ENCODE data around the gene XAF1.

XAF1 gene

GRCh38 chr17:6796017-6796886 is 40.4 kb downstream of the XAF1 start:
- Histone ChIP-seq H3K27me3 (ENCODE audit: insufficient read depth, low read depth) (no peaks in the 10 kb centered on the region), H3K27ac (no peak overlapping the region), H3K36me3 (ENCODE audit: insufficient read depth) (no peaks in the 10 kb centered on the region), H4K20me1 (ENCODE audit: insufficient read depth) (no peaks in the 10 kb centered on the region), H3K9ac (no peak overlapping the region), H3K4me2 (no peak overlapping the region), H3K4me1 (ENCODE audit: low read depth, poor library complexity, severe bottlenecking) (no peaks in the 10 kb centered on the region), H3K4me3 (IDR thresholded peaks at IDR 0.05; ENCODE audit: insufficient read depth, low read depth, low read length) (no peak overlapping the region), H2AFZ (ENCODE audit: low read depth) (no peak overlapping the region), H3K79me2 (ENCODE audit: insufficient read depth, low read depth) (no peaks in the 10 kb centered on the region)
- TF ChIP-seq CTCF (conservative IDR thresholded peaks at IDR 0.05; ENCODE audit: low read depth, low read length): no peak

- H3K27ac ChIP-seq: no peak overlapping the region
- no peak for TF ChIP-seq CTCF (conservative IDR thresholded peaks at IDR 0.05; ENCODE audit: low read depth, low read length)
- H3K9ac ChIP-seq: no peak overlapping the region
Observed at GRCh38 chr17:6796887-6797490, 41.1 kb downstream of the XAF1 start.

DNA sequence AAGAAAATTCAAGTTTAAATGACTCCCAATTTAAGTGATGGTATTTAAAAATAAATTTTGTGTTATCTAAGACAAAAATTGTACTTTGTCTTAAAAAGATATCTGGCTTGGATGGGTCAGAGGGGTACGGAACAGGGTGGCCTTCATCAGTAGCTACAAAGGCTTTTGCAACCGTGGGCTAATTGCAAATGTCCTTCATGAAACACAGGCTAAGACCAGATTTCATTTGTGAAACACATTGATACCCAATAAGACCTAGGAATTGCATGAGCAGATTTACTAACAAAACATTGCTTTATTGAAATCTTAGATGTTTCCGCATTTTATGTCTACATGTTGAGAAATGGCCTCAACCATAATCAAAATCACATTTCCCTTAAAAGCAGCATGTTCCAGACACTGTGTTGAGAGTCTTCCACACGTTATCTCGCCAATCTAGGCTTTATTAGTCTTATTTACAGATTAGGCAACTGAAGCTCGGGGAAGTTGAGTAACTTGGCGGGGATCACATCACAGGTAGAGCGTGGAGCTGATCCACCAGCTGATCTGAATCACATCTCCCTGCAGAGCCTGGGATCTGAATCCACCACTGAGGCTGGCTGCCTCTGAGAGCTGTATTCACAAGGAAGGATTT is 42.0 kb downstream of the XAF1 start:
- no peaks in the 10 kb centered on the region for H3K27me3 ChIP-seq (ENCODE audit: insufficient read depth, low read depth)
- H3K4me2 ChIP-seq: no peak overlapping the region
- no peaks in the 10 kb centered on the region for H3K79me2 ChIP-seq (ENCODE audit: insufficient read depth, low read depth)
- H3K4me3 ChIP-seq (IDR thresholded peaks at IDR 0.05; ENCODE audit: insufficient read depth, low read depth, low read length): no peak overlapping the region
- no peak overlapping the region for H3K9ac ChIP-seq
- no peak overlapping the region for H3K27ac ChIP-seq
- no peak for TF ChIP-seq CTCF (conservative IDR thresholded peaks at IDR 0.05; ENCODE audit: low read depth, low read length)
- no peaks in the 10 kb centered on the region for H3K36me3 ChIP-seq (ENCODE audit: insufficient read depth)
- H2AFZ ChIP-seq (ENCODE audit: low read depth): no peak overlapping the region
- H3K4me1 ChIP-seq (ENCODE audit: low read depth, poor library complexity, severe bottlenecking): no peaks in the 10 kb centered on the region
- no peaks in the 10 kb centered on the region for H4K20me1 ChIP-seq (ENCODE audit: insufficient read depth)

More at GRCh38 chr17:6796887-6797490, 41.1 kb downstream of the XAF1 start:
- Histone ChIP-seq H3K79me2 (ENCODE audit: insufficient read depth, low read depth) (no peaks in the 10 kb centered on the region), H3K36me3 (ENCODE audit: insufficient read depth) (no peaks in the 10 kb centered on the region), H3K4me3 (IDR thresholded peaks at IDR 0.05; ENCODE audit: insufficient read depth, low read depth, low read length) (no peak overlapping the region), H4K20me1 (ENCODE audit: insufficient read depth) (no peaks in the 10 kb centered on the region), H3K4me1 (ENCODE audit: low read depth, poor library complexity, severe bottlenecking) (no peaks in the 10 kb centered on the region), H3K27me3 (ENCODE audit: insufficient read depth, low read depth) (no peaks in the 10 kb centered on the region), H3K4me2 (no peak overlapping the region), H2AFZ (ENCODE audit: low read depth) (no peak overlapping the region)

GRCh38 chr17:6799738-6800137 is 43.9 kb downstream of the XAF1 start:
- Histone ChIP-seq H3K4me1 (ENCODE audit: low read depth, poor library complexity, severe bottlenecking) (no peaks in the 10 kb centered on the region), H3K36me3 (ENCODE audit: insufficient read depth) (no peaks in the 10 kb centered on the region), H3K27ac (no peak overlapping the region), H3K4me2 (no peak overlapping the region), H4K20me1 (ENCODE audit: insufficient read depth) (no peaks in the 10 kb centered on the region), H3K79me2 (ENCODE audit: insufficient read depth, low read depth) (no peaks in the 10 kb centered on the region), H3K9ac (no peak overlapping the region), H3K4me3 (IDR thresholded peaks at IDR 0.05; ENCODE audit: insufficient read depth, low read depth, low read length) (no peak overlapping the region), H2AFZ (ENCODE audit: low read depth) (no peak overlapping the region), H3K27me3 (ENCODE audit: insufficient read depth, low read depth) (no peaks in the 10 kb centered on the region)
- no peak for TF ChIP-seq CTCF (conservative IDR thresholded peaks at IDR 0.05; ENCODE audit: low read depth, low read length)
